ENCODE results near the gene LGI1. TPM values are rescaled to one million over a fixed set of nuclear protein-coding genes. Genes with fewer than 3 reads are reported as not detected.

The LGI1 gene
- total and polyA plus RNA-seq, 5 donors from 2014 or later: not detected

- H3K4me1 Mint-ChIP-seq: peaks cover 0 to 4% (median 2%) of the 10 kb centered on the region in 4 donors
- ATAC-seq (ENCODE audit: low read depth in 2 of 2) (no peak), DNase-seq (peak in 1 of 3 donors; percentile 29)
Observed at GRCh38 chr10:93746844-93747284, 10.9 kb upstream of the LGI1 start.

GRCh38 chr10:93749218-93749799 is 8.4 kb upstream of the LGI1 start:
- H3K4me1 Mint-ChIP-seq: peaks cover 0 to 6% (median 3%) of the 10 kb centered on the region in 4 donors
- no peaks in the 10 kb centered on the region for H3K36me3 Mint-ChIP-seq
- peaks cover 0 to 4% (median 0%) of the 10 kb centered on the region in 7 donors for H3K9me3 Mint-ChIP-seq
- ATAC-seq (ENCODE audit: low read depth in 2 of 2) (no peak), DNase-seq (no peak)
- no peak overlapping the region for H3K4me3 Mint-ChIP-seq
- H3K27me3 Mint-ChIP-seq: peaks cover 24% of the 10 kb centered on the region
- H3K4me1 ChIP-seq (ENCODE audit: control insufficient read depth, insufficient read depth, low read length, poor library complexity, severe bottlenecking): no peaks in the 10 kb centered on the region
- no peak overlapping the region for H3K4me3 ChIP-seq (ENCODE audit: low read depth, low read length)
- no peaks in the 10 kb centered on the region for H3K9me3 ChIP-seq (ENCODE audit: control insufficient read depth in 2 of 2, low read length in 2 of 2)
- no peaks in the 10 kb centered on the region for H3K36me3 ChIP-seq (ENCODE audit: control insufficient read depth, insufficient read depth, low read length)
- no peak overlapping the region for H3K27ac Mint-ChIP-seq
- H3K27me3 ChIP-seq (ENCODE audit: control insufficient read depth, insufficient read depth, low read length): peaks cover 8% of the 10 kb centered on the region
- no peak overlapping the region for H3K27ac ChIP-seq (ENCODE audit: insufficient read depth, low read length, poor library complexity, severe bottlenecking)

More at GRCh38 chr10:93746844-93747284, 10.9 kb upstream of the LGI1 start:
- Mint-ChIP-seq H3K9me3 (no peaks in the 10 kb centered on the region), H3K36me3 (no peaks in the 10 kb centered on the region), H3K4me3 (no peak overlapping the region), H3K27ac (no peak overlapping the region), H3K27me3 (peaks cover 19% of the 10 kb centered on the region)
- no peaks in the 10 kb centered on the region for H3K36me3 ChIP-seq (ENCODE audit: control insufficient read depth, insufficient read depth, low read length)
- no peak overlapping the region for H3K4me3 ChIP-seq (ENCODE audit: low read depth, low read length)
- no peak overlapping the region for H3K27ac ChIP-seq (ENCODE audit: insufficient read depth, low read length, poor library complexity, severe bottlenecking)
- H3K27me3 ChIP-seq (ENCODE audit: control insufficient read depth, insufficient read depth, low read length): peaks cover 8% of the 10 kb centered on the region
- no peaks in the 10 kb centered on the region for H3K9me3 ChIP-seq (ENCODE audit: control insufficient read depth in 2 of 2, low read length in 2 of 2)
- H3K4me1 ChIP-seq (ENCODE audit: control insufficient read depth, insufficient read depth, low read length, poor library complexity, severe bottlenecking): no peaks in the 10 kb centered on the region

GRCh38 chr10:93751124-93751523 is 6.6 kb upstream of the LGI1 start:
- H3K4me3 ChIP-seq (ENCODE audit: low read depth, low read length): no peak overlapping the region
- no peaks in the 10 kb centered on the region for H3K4me1 ChIP-seq (ENCODE audit: control insufficient read depth, insufficient read depth, low read length, poor library complexity, severe bottlenecking)
- no peak for ATAC-seq (ENCODE audit: low read depth in 2 of 2)
- no peak overlapping the region for H3K4me3 Mint-ChIP-seq
- H3K9me3 ChIP-seq (ENCODE audit: control insufficient read depth in 2 of 2, low read length in 2 of 2): no peaks in the 10 kb centered on the region
- peaks cover 0 to 6% (median 0%) of the 10 kb centered on the region in 7 donors for H3K9me3 Mint-ChIP-seq
- H3K4me1 Mint-ChIP-seq: peaks cover 0 to 6% (median under 1%) of the 10 kb centered on the region in 4 donors
- H3K27me3 ChIP-seq (ENCODE audit: control insufficient read depth, insufficient read depth, low read length): peaks cover 10% of the 10 kb centered on the region
- no peaks in the 10 kb centered on the region for H3K36me3 ChIP-seq (ENCODE audit: control insufficient read depth, insufficient read depth, low read length)
- no peak overlapping the region for H3K27ac ChIP-seq (ENCODE audit: insufficient read depth, low read length, poor library complexity, severe bottlenecking)
- no peaks in the 10 kb centered on the region for H3K36me3 Mint-ChIP-seq
- no peak overlapping the region for H3K27ac Mint-ChIP-seq
- DNase-seq: no peak
- H3K27me3 Mint-ChIP-seq: peaks cover 29% of the 10 kb centered on the region

- peak in 2 of 3 donors; percentile 8 to 9 for DNase-seq
- Mint-ChIP-seq H3K4me1 (peaks cover 0 to 6% (median under 1%) of the 10 kb centered on the region in 4 donors), H3K27me3 (peaks cover 33% of the 10 kb centered on the region), H3K27ac (no peak overlapping the region), H3K9me3 (peaks cover 0 to 6% (median 0%) of the 10 kb centered on the region in 7 donors), H3K4me3 (peak overlapping the region in 3 of 4 donors; percentile 4 to 68 (median 47)), H3K36me3 (no peaks in the 10 kb centered on the region)
- Histone ChIP-seq H3K27me3 (ENCODE audit: control insufficient read depth, insufficient read depth, low read length) (peaks cover 12% of the 10 kb centered on the region), H3K4me1 (ENCODE audit: control insufficient read depth, insufficient read depth, low read length, poor library complexity, severe bottlenecking) (no peaks in the 10 kb centered on the region), H3K27ac (ENCODE audit: insufficient read depth, low read length, poor library complexity, severe bottlenecking) (no peak overlapping the region), H3K4me3 (ENCODE audit: low read depth, low read length) (peak overlapping the region; percentile 51), H3K36me3 (ENCODE audit: control insufficient read depth, insufficient read depth, low read length) (no peaks in the 10 kb centered on the region), H3K9me3 (ENCODE audit: control insufficient read depth in 2 of 2, low read length in 2 of 2) (no peaks in the 10 kb centered on the region)
- no peak for ATAC-seq (ENCODE audit: low read depth in 2 of 2)
Observed at GRCh38 chr10:93751832-93752231, 5.9 kb upstream of the LGI1 start.

- ATAC-seq (ENCODE audit: low read depth in 2 of 2) (no peak), DNase-seq (no peak)
- Mint-ChIP-seq H3K27ac (no peak overlapping the region), H3K27me3 (peaks cover 39% of the 10 kb centered on the region), H3K9me3 (peaks cover 0 to 6% (median 0%) of the 10 kb centered on the region in 7 donors), H3K36me3 (no peaks in the 10 kb centered on the region), H3K4me3 (peak overlapping the region in 1 of 4 donors; percentile 25), H3K4me1 (peaks cover 0 to 7% (median under 1%) of the 10 kb centered on the region in 4 donors)
- Histone ChIP-seq H3K4me1 (ENCODE audit: control insufficient read depth, insufficient read depth, low read length, poor library complexity, severe bottlenecking) (no peaks in the 10 kb centered on the region), H3K36me3 (ENCODE audit: control insufficient read depth, insufficient read depth, low read length) (no peaks in the 10 kb centered on the region), H3K4me3 (ENCODE audit: low read depth, low read length) (no peak overlapping the region), H3K27ac (ENCODE audit: insufficient read depth, low read length, poor library complexity, severe bottlenecking) (no peak overlapping the region), H3K27me3 (ENCODE audit: control insufficient read depth, insufficient read depth, low read length) (peaks cover 12% of the 10 kb centered on the region), H3K9me3 (ENCODE audit: control insufficient read depth in 2 of 2, low read length in 2 of 2) (no peaks in the 10 kb centered on the region)
Observed at GRCh38 chr10:93752761-93753160, 5.0 kb upstream of the LGI1 start.

GRCh38 chr10:93753621-93754250 is 4.0 kb upstream of the LGI1 start:
- no peaks in the 10 kb centered on the region for H3K36me3 ChIP-seq (ENCODE audit: control insufficient read depth, insufficient read depth, low read length)
- Mint-ChIP-seq H3K27ac (no peak overlapping the region), H3K4me3 (no peak overlapping the region), H3K9me3 (peaks cover 0 to 6% (median 0%) of the 10 kb centered on the region in 7 donors), H3K4me1 (peaks cover 0 to 15% (median 2%) of the 10 kb centered on the region in 4 donors), H3K36me3 (no peaks in the 10 kb centered on the region), H3K27me3 (peaks cover 40% of the 10 kb centered on the region)
- H3K4me3 ChIP-seq (ENCODE audit: low read depth, low read length): no peak overlapping the region
- DNase-seq (no peak), ATAC-seq (ENCODE audit: low read depth in 2 of 2) (no peak)
- peaks cover 20% of the 10 kb centered on the region for H3K27me3 ChIP-seq (ENCODE audit: control insufficient read depth, insufficient read depth, low read length)
- H3K27ac ChIP-seq (ENCODE audit: insufficient read depth, low read length, poor library complexity, severe bottlenecking): no peak overlapping the region
- no peaks in the 10 kb centered on the region for H3K4me1 ChIP-seq (ENCODE audit: control insufficient read depth, insufficient read depth, low read length, poor library complexity, severe bottlenecking)
- no peaks in the 10 kb centered on the region for H3K9me3 ChIP-seq (ENCODE audit: control insufficient read depth in 2 of 2, low read length in 2 of 2)

- H3K27me3 Mint-ChIP-seq: peaks cover 46% of the 10 kb centered on the region
- Histone ChIP-seq H3K9me3 (ENCODE audit: control insufficient read depth in 2 of 2, low read length in 2 of 2) (no peaks in the 10 kb centered on the region), H3K27ac (ENCODE audit: insufficient read depth, low read length, poor library complexity, severe bottlenecking) (no peak overlapping the region), H3K4me1 (ENCODE audit: control insufficient read depth, insufficient read depth, low read length, poor library complexity, severe bottlenecking) (no peaks in the 10 kb centered on the region), H3K27me3 (ENCODE audit: control insufficient read depth, insufficient read depth, low read length) (peaks cover 26% of the 10 kb centered on the region), H3K4me3 (ENCODE audit: low read depth, low read length) (no peak overlapping the region), H3K36me3 (ENCODE audit: control insufficient read depth, insufficient read depth, low read length) (no peaks in the 10 kb centered on the region)
- H3K4me3 Mint-ChIP-seq: no peak overlapping the region
- H3K4me1 Mint-ChIP-seq: peaks cover 0 to 15% (median 2%) of the 10 kb centered on the region in 4 donors
- H3K36me3 Mint-ChIP-seq: no peaks in the 10 kb centered on the region
- peaks cover 0 to 6% (median 0%) of the 10 kb centered on the region in 7 donors for H3K9me3 Mint-ChIP-seq
- DNase-seq (no peak), ATAC-seq (ENCODE audit: low read depth in 2 of 2) (no peak)
- H3K27ac Mint-ChIP-seq: no peak overlapping the region
Observed at GRCh38 chr10:93754761-93755160, 3.0 kb upstream of the LGI1 start.
